HG03520 (cell line): ENCODE measurements around the gene CCDC106.

Experiments
- ATAC-seq: cut with Tn5 transposase; IDR thresholded peaks from one replicate; pipeline ENCODE4 v1.9.1; 2021; ENCODE audit warnings: mild to moderate bottlenecking, moderate library complexity; ENCODE audit not compliant: unreplicated experiment

The CCDC106 gene

GRCh38 chr19:55666343-55667005 lies 18.5 kb downstream of the CCDC106 start:
- no peak for ATAC-seq

GRCh38 chr19:55667006-55667381 lies 19.0 kb downstream of the CCDC106 start:
- no peak for ATAC-seq

- no peak for ATAC-seq
These were observed 19.5 kb downstream of the CCDC106 start for GRCh38 chr19:55667511-55667910.

- no peak for ATAC-seq
These were observed 19.9 kb downstream of the CCDC106 start for GRCh38 chr19:55667958-55668357.

GRCh38 chr19:55668603-55669348 lies 20.8 kb downstream of the CCDC106 start:
- no peak for ATAC-seq

- no peak for ATAC-seq
These were observed 21.6 kb downstream of the CCDC106 start for GRCh38 chr19:55669418-55670279.

GRCh38 chr19:55670280-55671053 lies 22.5 kb downstream of the CCDC106 start:
- ATAC-seq = no peak

GRCh38 chr19:55671054-55671378 lies 23.0 kb downstream of the CCDC106 start:
- no peak for ATAC-seq

- ATAC-seq = no peak
These were observed 24.4 kb downstream of the CCDC106 start for GRCh38 chr19:55672418-55672817.

GRCh38 chr19:55673465-55673864 lies 25.5 kb downstream of the CCDC106 start:
- no peak for ATAC-seq

GRCh38 chr19:55673889-55674288 lies 25.9 kb downstream of the CCDC106 start:
- no peak for ATAC-seq

GRCh38 chr19:55674459-55674840 lies 26.4 kb downstream of the CCDC106 start:
- no peak for ATAC-seq

GRCh38 chr19:55674841-55675660 lies 27.0 kb downstream of the CCDC106 start, which contains the start of gene EPN1:
Gene EPN1, plus strand, starts transcription at chr19:55675226. Its CDS starts 3,402 bp downstream, at chr19:55678628.
- ATAC-seq = peak; percentile 69

- no peak for ATAC-seq
These were observed 27.8 kb downstream of the CCDC106 start for GRCh38 chr19:55675661-55676354.

- ATAC-seq = no peak
These were observed 28.4 kb downstream of the CCDC106 start for GRCh38 chr19:55676383-55676782.

GRCh38 chr19:55676889-55677505 lies 29.0 kb downstream of the CCDC106 start:
- no peak for ATAC-seq

- ATAC-seq = no peak
These were observed 29.6 kb downstream of the CCDC106 start for GRCh38 chr19:55677572-55678028.

GRCh38 chr19:55678121-55678671 lies 30.2 kb downstream of the CCDC106 start:
- ATAC-seq = peak; percentile 62
